Measurements from ENCODE around the gene CCT7. TPM values are rescaled to one million over a fixed set of nuclear protein-coding genes. Genes with fewer than 3 reads are reported as not detected.

Gene CCT7
- total and polyA plus RNA-seq, 10 of the 15 experiments (the other 5 are each of a cell fraction or from before 2014, with no cell fraction given): 206 to 598 (median 486) TPM

GRCh38 chr2:73294239-73294638, 60.1 kb downstream of the CCT7 start:
- Histone ChIP-seq H3K36me3 (ENCODE audit: control insufficient read depth in 2 of 2, insufficient read depth in 2 of 2, low read length in 1 of 2) (no peaks in the 10 kb centered on the region), H3K9me3 (replicated peaks; ENCODE audit: control insufficient read depth, insufficient read depth, low read length) (no peaks in the 10 kb centered on the region; the same call in 2 of the 3 replicates), H3K27me3 (replicated peaks in 1 of 2; ENCODE audit: control insufficient read depth in 2 of 2, insufficient read depth in 2 of 2, low read length in 1 of 2) (peaks cover 13 to 29% of the 10 kb centered on the region in 2 experiments), H3K4me2 (ENCODE audit: control insufficient read depth, insufficient read depth) (no peak overlapping the region; the same call in 1 of the 2 replicates), H3K9ac (ENCODE audit: control insufficient read depth, insufficient read depth, low read length) (no peak overlapping the region), H3K27ac (ENCODE audit: control insufficient read depth, insufficient read depth) (no peak overlapping the region), H3K4me1 (ENCODE audit: control insufficient read depth, insufficient read depth, low read length) (peaks cover 4% of the 10 kb centered on the region; the same call in 1 of the 2 replicates), H4K20me1 (ENCODE audit: control insufficient read depth, insufficient read depth) (peaks cover 4% of the 10 kb centered on the region; the same call in 1 of the 2 replicates), H3K79me2 (ENCODE audit: control insufficient read depth, insufficient read depth, low read length) (no peaks in the 10 kb centered on the region), H2AFZ (ENCODE audit: control insufficient read depth, low read depth, low read length) (no peak overlapping the region), H3K4me3 (no peak overlapping the region)
- FAIRE-seq: no peak
- CTCF ChIA-PET: interaction anchor here (1.0 kb wide), 1 partner anchor 21 kb away, joined by 3 read pairs; no protein-coding TSS in a partner anchor
- BruUV-seq (replicated peaks): no TSS peak
- POLR2A ChIA-PET: no interaction called here
- RAD21 ChIA-PET (ENCODE audit: unreplicated experiment): interaction anchor here (1.1 kb wide), 1 partner anchor 91 kb away, joined by 5 read pairs; the partner anchor contains the start of gene ALMS1
- no peak for DNase-seq (ENCODE audit: low read depth, low spot score)
- in situ Hi-C loops (cut with MboI) (no loop called here), intact Hi-C loops (cut with micrococcal nuclease; ENCODE audit: unreplicated experiment) (no loop called here)
- no peak for ATAC-seq
- SMC1A ChIA-PET (ENCODE audit: uncharacterized antibody, unreplicated experiment): interaction anchor here (1.1 kb wide), 1 partner anchor 10 kb away, joined by 3 read pairs; the partner anchor contains the start of gene FBXO41
- TF ChIP-seq MEF2B (IDR thresholded peaks at IDR 0.05; ENCODE audit: partially characterized antibody, poor library complexity, severe bottlenecking) (no peak), POLR2AphosphoS2 (IDR thresholded peaks at IDR 0.05; ENCODE audit: low read depth, low read length) (no peak), SUZ12 (IDR thresholded peaks at IDR 0.05; ENCODE audit: unreplicated experiment) (no peak), SMC3 (IDR thresholded peaks at IDR 0.05; ENCODE audit: borderline replicate concordance, low read length) (no peak), CHD4 (IDR thresholded peaks at IDR 0.05) (no peak), RUNX3 (IDR thresholded peaks at IDR 0.05; ENCODE audit: low read length) (no peak), CHD1 (IDR thresholded peaks at IDR 0.05; ENCODE audit: low read depth, low read length) (no peak), ESRRA (IDR thresholded peaks at IDR 0.05; ENCODE audit: low read length) (no peak), BCL11A (IDR thresholded peaks at IDR 0.05; ENCODE audit: low read depth, low read length) (no peak), POLR2AphosphoS5 (IDR thresholded peaks at IDR 0.05; ENCODE audit: low read length) (no peak), ZBED1 (IDR thresholded peaks at IDR 0.05; ENCODE audit: borderline replicate concordance) (no peak), IKZF1 (conservative IDR thresholded peaks at IDR 0.05) (no peak), ZNF24 (IDR thresholded peaks at IDR 0.05) (no peak), GATAD2B (conservative IDR thresholded peaks at IDR 0.05; ENCODE audit: low read depth) (no peak)
- 22% methylated on average over 2 of the region's 2 CpGs for WGBS (ENCODE audit: insufficient coverage, insufficient replicate concordance, low lambda C conversion rate, missing lambda C conversion rate)
